ENCODE data around the gene TOX2. TPM values are rescaled to one million over a fixed set of nuclear protein-coding genes. Genes with fewer than 3 reads are reported as not detected.

TOX2 gene
- total and polyA plus RNA-seq, 4 experiments from 2014 or later = 0.22 to 1.1 (median 0.49) TPM

DNA sequence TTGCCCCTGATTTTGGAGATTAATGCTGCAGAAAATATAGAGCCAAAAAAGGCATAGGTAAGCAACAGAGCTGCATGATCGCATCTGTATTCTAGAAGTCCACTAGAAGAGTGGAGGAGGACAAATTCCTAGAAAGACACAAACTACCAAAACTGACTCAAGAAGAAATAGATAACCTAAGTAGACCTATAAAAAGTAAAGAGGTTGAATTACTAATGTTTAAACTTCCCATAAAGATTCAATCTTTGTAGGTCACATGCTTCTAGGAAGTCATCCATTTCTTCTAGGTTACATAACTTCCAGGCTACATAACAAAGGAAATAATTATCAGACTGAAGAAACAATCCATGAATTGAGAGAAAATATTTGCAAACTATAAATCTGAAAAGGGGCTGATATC, 187.9 kb downstream of the TOX2 start:
- no peak overlapping the region for H3K4me3 Mint-ChIP-seq
- no peak overlapping the region for H3K4me3 ChIP-seq (ENCODE audit: low read length in 2 of 2)
- no peaks in the 10 kb centered on the region for H3K9me3 ChIP-seq (ENCODE audit: control insufficient read depth in 1 of 2, low read length in 2 of 2)
- ChIA-PET POLR2A (ENCODE audit: partially characterized antibody) (no interaction called here), CTCF (ENCODE audit: partially characterized antibody) (no interaction called here)
- no peak for DNase-seq
- peaks cover 23 to 62% of the 10 kb centered on the region in 2 donors for H3K27me3 Mint-ChIP-seq
- no peaks in the 10 kb centered on the region for H3K27me3 ChIP-seq (ENCODE audit: insufficient read depth, low read length)
- H3K9me3 Mint-ChIP-seq = peaks cover 0 to 32% (median 13%) of the 10 kb centered on the region in 8 donors
- no peak overlapping the region for H3K27ac Mint-ChIP-seq
- no peaks in the 10 kb centered on the region for H3K36me3 ChIP-seq (ENCODE audit: insufficient read depth, low read length)
- H3K27ac ChIP-seq (ENCODE audit: low read depth, low read length) = no peak overlapping the region
- no peaks in the 10 kb centered on the region for H3K4me1 ChIP-seq (ENCODE audit: insufficient read depth, low read length)
- no peaks in the 10 kb centered on the region for H3K36me3 Mint-ChIP-seq
- H3K4me1 Mint-ChIP-seq = no peaks in the 10 kb centered on the region
- intact Hi-C loops (cut with micrococcal nuclease) = no loop called here

DNA sequence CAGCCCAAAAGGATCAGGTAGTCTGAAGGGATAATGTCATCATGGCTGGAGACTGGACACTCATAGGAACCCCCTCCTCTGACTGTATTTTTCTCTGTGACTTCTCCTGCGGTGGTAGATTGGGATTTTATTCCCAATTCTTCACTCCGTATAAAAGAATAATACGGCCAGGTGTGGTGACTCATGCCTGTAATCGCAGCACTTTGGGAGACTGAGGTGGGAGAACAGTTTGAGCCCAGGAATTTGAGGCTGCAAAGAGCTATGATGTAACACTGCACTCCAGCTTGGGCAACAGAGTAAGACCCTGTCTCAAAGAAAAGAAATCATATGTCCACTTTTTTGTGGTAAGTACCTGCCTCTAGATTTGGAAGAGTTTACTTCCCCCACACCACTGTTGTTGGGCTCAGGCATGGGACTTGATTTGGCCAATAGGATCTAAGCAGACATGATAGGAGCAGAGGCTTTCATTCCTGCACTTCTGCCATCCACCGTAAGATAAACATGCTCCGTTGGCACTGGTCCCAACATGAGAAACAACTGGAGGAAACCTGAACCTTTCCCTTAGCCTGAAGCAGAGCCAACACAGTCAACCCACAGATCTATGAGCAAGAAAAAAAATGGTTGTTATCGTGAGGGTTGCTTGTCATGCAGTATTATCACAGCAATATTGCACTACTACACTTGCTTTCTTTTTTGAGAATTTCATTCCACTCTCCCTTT, 190.3 kb downstream of the TOX2 start:
- H3K27ac Mint-ChIP-seq = no peak overlapping the region
- no peak overlapping the region for H3K4me3 Mint-ChIP-seq
- H3K4me1 Mint-ChIP-seq = no peaks in the 10 kb centered on the region
- Histone ChIP-seq H3K9me3 (ENCODE audit: control insufficient read depth in 1 of 2, low read length in 2 of 2) (peaks cover 0 to 2% of the 10 kb centered on the region in 2 donors), H3K27ac (ENCODE audit: low read depth, low read length) (no peak overlapping the region), H3K4me1 (ENCODE audit: insufficient read depth, low read length) (no peaks in the 10 kb centered on the region), H3K36me3 (ENCODE audit: insufficient read depth, low read length) (no peaks in the 10 kb centered on the region), H3K27me3 (ENCODE audit: insufficient read depth, low read length) (no peaks in the 10 kb centered on the region), H3K4me3 (ENCODE audit: low read length in 2 of 2) (no peak overlapping the region)
- H3K27me3 Mint-ChIP-seq = peaks cover 25 to 65% of the 10 kb centered on the region in 2 donors
- H3K9me3 Mint-ChIP-seq = peaks cover 0 to 52% (median 31%) of the 10 kb centered on the region in 8 donors
- DNase-seq = no peak
- ChIA-PET CTCF (ENCODE audit: partially characterized antibody) (no interaction called here), POLR2A (ENCODE audit: partially characterized antibody) (no interaction called here)
- intact Hi-C loops (cut with micrococcal nuclease) = no loop called here
- no peaks in the 10 kb centered on the region for H3K36me3 Mint-ChIP-seq

DNA sequence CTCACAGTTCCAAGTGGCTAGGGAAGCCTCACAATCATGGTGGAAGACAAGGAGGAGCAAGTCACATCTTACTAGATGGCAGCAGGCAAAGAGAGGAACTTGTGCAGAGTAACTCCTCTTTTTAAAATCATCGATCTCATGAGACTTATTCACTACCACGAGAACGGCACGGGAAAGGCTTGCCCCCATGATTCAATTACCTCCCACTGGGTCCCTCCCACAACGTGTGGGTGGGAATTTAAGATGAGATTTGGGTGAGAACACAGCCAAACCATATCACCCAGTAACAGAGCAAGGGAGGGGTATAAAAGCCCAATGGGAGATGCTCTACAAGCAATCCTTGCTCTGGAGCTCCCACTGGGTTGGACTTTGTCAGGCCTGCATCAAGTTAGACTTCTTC, 192.0 kb downstream of the TOX2 start:
- Mint-ChIP-seq H3K27ac (no peak overlapping the region), H3K27me3 (peaks cover 21 to 64% of the 10 kb centered on the region in 2 donors), H3K36me3 (no peaks in the 10 kb centered on the region), H3K9me3 (peaks cover 0 to 48% (median 30%) of the 10 kb centered on the region in 8 donors), H3K4me3 (no peak overlapping the region), H3K4me1 (no peaks in the 10 kb centered on the region)
- DNase-seq = no peak
- H3K4me1 ChIP-seq (ENCODE audit: insufficient read depth, low read length) = no peaks in the 10 kb centered on the region
- H3K9me3 ChIP-seq (ENCODE audit: control insufficient read depth in 1 of 2, low read length in 2 of 2) = peaks cover 0 to 2% of the 10 kb centered on the region in 2 donors
- intact Hi-C loops (cut with micrococcal nuclease) = no loop called here
- POLR2A ChIA-PET (ENCODE audit: partially characterized antibody) = no interaction called here
- H3K27me3 ChIP-seq (ENCODE audit: insufficient read depth, low read length) = no peaks in the 10 kb centered on the region
- H3K27ac ChIP-seq (ENCODE audit: low read depth, low read length) = no peak overlapping the region
- CTCF ChIA-PET (ENCODE audit: partially characterized antibody) = no interaction called here
- no peaks in the 10 kb centered on the region for H3K36me3 ChIP-seq (ENCODE audit: insufficient read depth, low read length)
- no peak overlapping the region for H3K4me3 ChIP-seq (ENCODE audit: low read length in 2 of 2)

DNA sequence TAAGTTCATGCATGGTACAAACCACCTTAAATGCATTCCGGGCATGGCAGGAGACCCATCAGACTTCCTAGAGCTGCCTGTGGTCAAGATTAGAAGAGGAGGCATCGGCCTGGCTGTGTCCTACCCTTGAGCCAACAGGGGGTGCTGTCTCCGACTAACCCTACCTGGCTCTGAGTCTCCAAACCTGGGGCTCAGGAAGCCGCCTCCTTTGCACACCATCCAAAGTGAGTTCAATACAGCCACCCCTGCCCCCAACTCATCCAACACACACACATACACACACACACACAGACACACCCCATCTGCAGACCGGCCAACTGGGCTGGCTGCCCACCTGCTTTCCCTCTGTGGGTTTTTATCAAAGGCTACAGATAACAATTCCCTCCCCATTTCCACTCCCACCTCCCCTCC, 195.3 kb downstream of the TOX2 start:
- no peak overlapping the region for H3K27ac ChIP-seq (ENCODE audit: low read depth, low read length)
- Mint-ChIP-seq H3K4me1 (no peaks in the 10 kb centered on the region), H3K9me3 (peaks cover 0 to 30% (median 22%) of the 10 kb centered on the region in 8 donors), H3K4me3 (no peak overlapping the region), H3K27me3 (peaks cover 23 to 46% of the 10 kb centered on the region in 2 donors), H3K36me3 (no peaks in the 10 kb centered on the region), H3K27ac (no peak overlapping the region)
- H3K9me3 ChIP-seq (ENCODE audit: control insufficient read depth in 1 of 2, low read length in 2 of 2) = peaks cover 0 to 2% of the 10 kb centered on the region in 2 donors
- H3K36me3 ChIP-seq (ENCODE audit: insufficient read depth, low read length) = no peaks in the 10 kb centered on the region
- H3K27me3 ChIP-seq (ENCODE audit: insufficient read depth, low read length) = peaks cover under 1% of the 10 kb centered on the region
- no peak overlapping the region for H3K4me3 ChIP-seq (ENCODE audit: low read length in 2 of 2)
- CTCF ChIA-PET (ENCODE audit: partially characterized antibody) = no interaction called here
- POLR2A ChIA-PET (ENCODE audit: partially characterized antibody) = interaction anchor here (0.7 kb wide), 1 partner anchor 261 kb away, joined by 3 read pairs; no protein-coding TSS in a partner anchor
- DNase-seq = no peak
- no peaks in the 10 kb centered on the region for H3K4me1 ChIP-seq (ENCODE audit: insufficient read depth, low read length)
- intact Hi-C loops (cut with micrococcal nuclease) = no loop called here

DNA sequence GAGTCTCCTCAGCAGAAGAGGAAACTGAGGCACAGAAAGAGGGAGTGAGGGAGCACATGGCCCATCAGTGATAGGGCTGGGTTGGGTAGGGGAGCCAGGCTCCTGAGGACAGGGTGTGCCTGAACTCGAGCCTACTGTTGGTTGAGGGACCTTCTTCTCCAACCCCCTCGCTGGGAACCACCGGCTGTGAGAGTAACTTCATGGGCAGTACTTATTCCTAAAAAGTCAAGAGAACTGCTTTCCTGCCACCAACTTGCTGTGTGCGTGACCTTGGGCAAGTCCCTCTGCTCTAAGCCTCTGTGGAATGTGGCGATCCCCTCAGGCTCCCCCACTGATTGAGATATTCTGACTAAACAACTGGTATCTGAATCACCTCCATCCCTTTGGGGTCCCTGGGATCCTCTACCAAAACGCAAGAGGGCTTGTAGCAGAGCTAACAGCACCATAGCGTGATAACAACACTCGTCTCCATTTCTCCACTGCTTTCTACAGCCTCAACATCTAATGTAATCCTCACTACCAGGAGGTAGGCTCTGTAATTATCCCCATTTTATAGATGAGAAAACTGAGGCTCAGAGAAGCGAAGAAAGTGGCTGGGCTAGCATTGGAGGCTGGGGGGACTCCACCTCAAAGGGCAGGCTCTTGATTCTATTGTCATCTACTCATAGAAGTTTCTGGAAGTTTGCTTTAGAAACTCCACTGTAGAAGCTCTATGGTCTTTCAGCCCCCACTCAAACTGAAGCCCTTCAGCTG, 196.3 kb downstream of the TOX2 start:
- Histone ChIP-seq H3K27ac (ENCODE audit: low read depth, low read length) (no peak overlapping the region), H3K27me3 (ENCODE audit: insufficient read depth, low read length) (peaks cover 3% of the 10 kb centered on the region), H3K9me3 (ENCODE audit: control insufficient read depth in 1 of 2, low read length in 2 of 2) (peaks cover 0 to 2% of the 10 kb centered on the region in 2 donors), H3K4me3 (ENCODE audit: low read length in 2 of 2) (no peak overlapping the region), H3K36me3 (ENCODE audit: insufficient read depth, low read length) (no peaks in the 10 kb centered on the region), H3K4me1 (ENCODE audit: insufficient read depth, low read length) (no peaks in the 10 kb centered on the region)
- Mint-ChIP-seq H3K4me1 (no peaks in the 10 kb centered on the region), H3K9me3 (peaks cover 0 to 30% (median 22%) of the 10 kb centered on the region in 8 donors), H3K4me3 (no peak overlapping the region), H3K27ac (no peak overlapping the region), H3K27me3 (peaks cover 29 to 44% of the 10 kb centered on the region in 2 donors), H3K36me3 (no peaks in the 10 kb centered on the region)
- CTCF ChIA-PET (ENCODE audit: partially characterized antibody) = interaction anchor here (0.7 kb wide), 1 partner anchor 44 kb away, joined by 3 read pairs; no protein-coding TSS in a partner anchor
- DNase-seq = no peak
- intact Hi-C loops (cut with micrococcal nuclease) = no loop called here
- POLR2A ChIA-PET (ENCODE audit: partially characterized antibody) = no interaction called here

DNA sequence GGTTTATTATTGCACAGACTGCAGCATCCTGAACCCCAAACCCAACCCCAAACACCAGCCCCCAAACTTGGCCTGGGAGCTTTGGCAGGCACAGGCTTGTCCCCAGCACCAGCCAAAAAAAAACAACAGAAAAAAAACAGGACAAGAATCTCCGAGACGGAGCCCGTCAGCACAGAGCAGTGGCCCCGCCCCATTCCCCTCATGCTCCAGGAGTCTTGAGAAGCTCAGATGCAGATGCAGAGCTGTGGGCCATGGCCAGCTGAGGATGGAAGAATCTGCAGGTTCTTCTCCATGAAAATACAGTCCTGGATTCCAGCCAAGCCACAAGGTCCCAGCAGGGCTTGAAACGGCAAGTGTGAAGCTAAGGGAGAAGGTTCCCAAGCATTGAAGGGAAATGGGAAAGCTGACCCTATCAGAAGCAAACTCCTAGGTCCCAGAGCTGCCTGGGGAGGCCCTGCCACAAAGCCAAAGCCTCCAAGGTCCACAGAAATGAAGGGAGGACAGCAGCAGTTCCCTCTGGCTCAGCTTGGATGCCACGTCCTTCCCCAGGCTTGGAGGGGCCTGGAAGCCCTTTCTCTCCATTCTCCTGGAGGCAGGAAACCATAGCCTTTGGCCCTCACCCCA, 197.2 kb downstream of the TOX2 start:
- no peak overlapping the region for H3K27ac Mint-ChIP-seq
- H3K27ac ChIP-seq (ENCODE audit: low read depth, low read length) = no peak overlapping the region
- ChIA-PET POLR2A (ENCODE audit: partially characterized antibody) (no interaction called here), CTCF (ENCODE audit: partially characterized antibody) (interaction anchor here (0.7 to 1.6 kb wide), 3 partner anchors 27 to 78 kb away, joined by 3 to 5 read pairs (median 3); no protein-coding TSS in a partner anchor)
- DNase-seq = no peak
- no peak overlapping the region for H3K4me3 ChIP-seq (ENCODE audit: low read length in 2 of 2)
- no peaks in the 10 kb centered on the region for H3K36me3 ChIP-seq (ENCODE audit: insufficient read depth, low read length)
- H3K4me1 ChIP-seq (ENCODE audit: insufficient read depth, low read length) = peaks cover 4% of the 10 kb centered on the region
- peaks cover 0 to 2% of the 10 kb centered on the region in 2 donors for H3K9me3 ChIP-seq (ENCODE audit: control insufficient read depth in 1 of 2, low read length in 2 of 2)
- peaks cover 0 to 25% (median 21%) of the 10 kb centered on the region in 8 donors for H3K9me3 Mint-ChIP-seq
- H3K27me3 Mint-ChIP-seq = peaks cover 35 to 47% of the 10 kb centered on the region in 2 donors
- H3K36me3 Mint-ChIP-seq = no peaks in the 10 kb centered on the region
- no peak overlapping the region for H3K4me3 Mint-ChIP-seq
- intact Hi-C loops (cut with micrococcal nuclease) = no loop called here
- H3K4me1 Mint-ChIP-seq = peaks cover 2 to 5% (median 4%) of the 10 kb centered on the region in 4 donors
- H3K27me3 ChIP-seq (ENCODE audit: insufficient read depth, low read length) = peaks cover 7% of the 10 kb centered on the region

DNA sequence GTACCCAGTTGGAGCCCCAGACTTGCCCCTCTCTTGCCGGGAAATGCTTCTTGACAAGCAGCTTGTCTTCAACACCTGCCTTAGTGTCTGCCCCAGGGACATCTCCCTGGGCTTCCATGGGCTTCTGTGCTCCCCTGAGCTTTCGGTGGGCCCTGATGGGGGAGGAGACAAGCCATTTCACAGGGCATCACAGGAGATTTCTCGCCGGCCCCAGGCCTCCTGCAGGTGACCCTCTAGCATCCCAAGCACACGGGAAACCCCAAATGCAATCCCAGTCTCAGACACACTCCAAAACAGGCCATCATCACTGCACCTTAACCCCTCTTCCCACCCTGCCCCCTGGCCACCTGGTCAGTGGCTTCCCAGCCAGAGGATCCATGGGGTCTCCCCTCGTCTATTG, 197.8 kb downstream of the TOX2 start:
- Histone ChIP-seq H3K27ac (ENCODE audit: low read depth, low read length) (no peak overlapping the region), H3K36me3 (ENCODE audit: insufficient read depth, low read length) (no peaks in the 10 kb centered on the region), H3K9me3 (ENCODE audit: control insufficient read depth in 1 of 2, low read length in 2 of 2) (peaks cover 0 to 2% of the 10 kb centered on the region in 2 donors), H3K4me1 (ENCODE audit: insufficient read depth, low read length) (peaks cover 4% of the 10 kb centered on the region), H3K27me3 (ENCODE audit: insufficient read depth, low read length) (peaks cover 7% of the 10 kb centered on the region), H3K4me3 (ENCODE audit: low read length in 2 of 2) (no peak overlapping the region)
- ChIA-PET POLR2A (ENCODE audit: partially characterized antibody) (no interaction called here), CTCF (ENCODE audit: partially characterized antibody) (interaction anchor here (0.8 to 1.6 kb wide), 2 partner anchors 28 to 78 kb away, joined by 3 to 5 read pairs; no protein-coding TSS in a partner anchor)
- Mint-ChIP-seq H3K27ac (no peak overlapping the region), H3K27me3 (peaks cover 30 to 46% of the 10 kb centered on the region in 2 donors), H3K4me1 (peaks cover 2 to 5% (median 4%) of the 10 kb centered on the region in 4 donors), H3K4me3 (no peak overlapping the region), H3K9me3 (peaks cover 0 to 22% (median 16%) of the 10 kb centered on the region in 8 donors), H3K36me3 (no peaks in the 10 kb centered on the region)
- no peak for DNase-seq
- intact Hi-C loops (cut with micrococcal nuclease) = no loop called here
